GM21576 (cell line): ENCODE measurements around the gene AMOTL1.

ENCODE experiments used
- ATAC-seq: cut with Tn5 transposase; IDR thresholded peaks from one replicate; pipeline ENCODE4 v1.9.1; 2021; ENCODE audit warnings: mild to moderate bottlenecking, moderate library complexity; ENCODE audit not compliant: unreplicated experiment

AMOTL1 gene

DNA sequence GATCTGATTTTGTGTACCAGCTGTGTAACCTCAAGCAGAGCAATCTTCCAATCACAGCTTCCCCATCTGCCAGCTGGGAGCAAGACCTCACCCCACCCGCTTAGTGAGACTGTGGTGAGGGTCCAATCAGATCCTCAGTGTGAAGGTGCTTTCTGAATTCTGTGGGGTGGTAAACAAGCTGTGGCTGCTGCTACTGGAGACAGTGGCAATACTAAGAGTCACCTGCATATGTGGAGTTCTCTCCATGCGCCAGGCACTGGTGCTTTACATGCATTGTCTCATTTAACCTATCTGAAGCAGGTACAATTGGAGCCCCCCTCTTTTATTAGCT lies 154.8 kb downstream of the AMOTL1 start:
- no peak for ATAC-seq

DNA sequence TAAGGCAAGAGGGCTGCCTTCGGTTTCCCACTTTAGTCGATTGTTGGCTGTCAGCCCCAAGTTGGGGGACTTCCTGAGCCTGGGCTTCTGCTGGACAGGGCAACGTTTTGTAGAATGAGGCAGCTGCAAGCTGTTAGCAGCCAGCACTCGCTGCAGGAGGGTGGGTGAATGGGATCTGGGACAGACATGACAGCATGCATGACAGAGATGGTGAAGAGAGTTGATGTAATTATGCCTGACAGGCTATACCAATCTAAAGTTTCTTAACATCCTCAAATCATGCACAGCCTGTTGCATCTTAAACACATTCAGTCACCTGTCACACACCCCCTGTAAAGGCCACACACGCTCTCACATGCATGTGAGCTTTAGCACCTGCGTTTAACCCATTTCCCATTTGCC lies 156.0 kb downstream of the AMOTL1 start:
- ATAC-seq, result no peak

GRCh38 chr11:94924612-94925011 lies 156.5 kb downstream of the AMOTL1 start:
- no peak for ATAC-seq

GRCh38 chr11:94925422-94926270 lies 157.5 kb downstream of the AMOTL1 start:
- no peak for ATAC-seq

DNA sequence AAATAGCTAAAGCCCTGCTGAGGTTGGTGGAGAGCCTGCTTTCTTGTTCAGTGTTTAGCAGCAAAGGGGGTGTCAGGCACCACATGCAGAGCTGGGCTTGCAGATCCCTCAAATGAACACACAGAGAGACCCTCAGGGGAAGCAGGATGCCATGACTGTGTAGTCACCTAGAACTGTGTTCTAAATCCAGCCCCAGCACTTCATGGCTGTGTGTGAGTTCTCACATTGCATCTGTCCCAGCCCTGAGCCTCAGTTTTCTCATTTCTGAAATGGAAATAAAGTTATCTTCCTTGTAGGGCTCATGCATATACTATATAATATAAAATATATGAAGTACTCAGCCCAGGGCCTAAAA lies 158.1 kb downstream of the AMOTL1 start:
- ATAC-seq, result no peak
